Measurements from ENCODE around the gene TMEM232.

DNA sequence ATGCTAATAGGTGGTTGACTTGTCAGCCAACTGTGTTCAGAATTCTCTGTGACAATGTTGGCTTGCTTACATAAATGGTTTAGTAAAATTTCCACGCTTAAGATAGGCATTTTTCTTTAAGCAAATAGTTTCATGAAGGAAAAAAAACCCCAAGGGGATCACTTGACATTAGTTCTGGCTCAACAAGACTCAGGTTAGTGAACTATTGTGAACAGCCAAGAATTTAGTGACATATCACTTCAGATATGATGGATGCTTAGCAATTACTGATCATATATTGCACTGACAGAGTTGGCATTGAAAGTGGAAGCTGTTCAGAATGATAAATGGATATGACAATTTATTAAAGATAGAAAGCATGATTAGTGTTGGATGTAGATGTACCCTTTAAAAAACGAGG is 218.5 kb downstream of the TMEM232 start:
- TF ChIP-seq, protein P1, sequence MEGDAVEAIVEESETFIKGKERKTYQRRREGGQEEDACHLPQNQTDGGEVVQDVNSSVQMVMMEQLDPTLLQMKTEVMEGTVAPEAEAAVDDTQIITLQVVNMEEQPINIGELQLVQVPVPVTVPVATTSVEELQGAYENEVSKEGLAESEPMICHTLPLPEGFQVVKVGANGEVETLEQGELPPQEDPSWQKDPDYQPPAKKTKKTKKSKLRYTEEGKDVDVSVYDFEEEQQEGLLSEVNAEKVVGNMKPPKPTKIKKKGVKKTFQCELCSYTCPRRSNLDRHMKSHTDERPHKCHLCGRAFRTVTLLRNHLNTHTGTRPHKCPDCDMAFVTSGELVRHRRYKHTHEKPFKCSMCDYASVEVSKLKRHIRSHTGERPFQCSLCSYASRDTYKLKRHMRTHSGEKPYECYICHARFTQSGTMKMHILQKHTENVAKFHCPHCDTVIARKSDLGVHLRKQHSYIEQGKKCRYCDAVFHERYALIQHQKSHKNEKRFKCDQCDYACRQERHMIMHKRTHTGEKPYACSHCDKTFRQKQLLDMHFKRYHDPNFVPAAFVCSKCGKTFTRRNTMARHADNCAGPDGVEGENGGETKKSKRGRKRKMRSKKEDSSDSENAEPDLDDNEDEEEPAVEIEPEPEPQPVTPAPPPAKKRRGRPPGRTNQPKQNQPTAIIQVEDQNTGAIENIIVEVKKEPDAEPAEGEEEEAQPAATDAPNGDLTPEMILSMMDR (IDR thresholded peaks at IDR 0.05 in 4 of 5, conservative IDR thresholded peaks at IDR 0.05 in 1 of 5) = no peak
- TF ChIP-seq POLR2A (IDR thresholded peaks at IDR 0.05) = no peak
